ENCODE measurements around the gene SLC8A1.

DNA sequence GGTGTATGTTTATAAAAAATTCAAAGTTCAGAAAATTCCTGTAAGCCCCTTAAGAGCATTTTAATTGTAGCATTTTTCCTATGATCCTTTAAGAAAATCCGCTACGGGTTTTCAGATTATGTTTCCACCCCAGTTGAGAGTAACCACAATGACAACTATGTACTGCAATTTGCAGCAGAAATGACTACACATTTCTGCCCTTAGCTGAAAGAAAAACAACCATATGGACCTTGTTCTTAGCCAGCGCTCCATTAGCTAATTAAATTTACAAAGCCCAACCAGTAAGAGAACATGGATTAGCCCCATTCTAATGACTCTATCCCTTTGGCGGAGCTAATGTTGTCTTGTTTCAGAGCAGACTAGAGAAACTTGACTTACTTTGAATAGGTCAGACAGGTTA lies 247.6 kb downstream of the SLC8A1 start:
- no peak for TF ChIP-seq CTCF (IDR thresholded peaks at IDR 0.05)
- TF ChIP-seq POLR2A (IDR thresholded peaks at IDR 0.05), result no peak
